GM12874 (cell line): ENCODE results near the gene LUM.

ENCODE experiments used
- TF ChIP-seq, protein P1 (sequence below): IDR thresholded peaks from 2 replicates; pipeline ENCODE4 v1.5.1; 2011; ENCODE audit warnings: low read depth, mild to moderate bottlenecking, control low read depth, low read length, moderate library complexity; ENCODE audit not compliant: insufficient read depth

Gene LUM, protein sequence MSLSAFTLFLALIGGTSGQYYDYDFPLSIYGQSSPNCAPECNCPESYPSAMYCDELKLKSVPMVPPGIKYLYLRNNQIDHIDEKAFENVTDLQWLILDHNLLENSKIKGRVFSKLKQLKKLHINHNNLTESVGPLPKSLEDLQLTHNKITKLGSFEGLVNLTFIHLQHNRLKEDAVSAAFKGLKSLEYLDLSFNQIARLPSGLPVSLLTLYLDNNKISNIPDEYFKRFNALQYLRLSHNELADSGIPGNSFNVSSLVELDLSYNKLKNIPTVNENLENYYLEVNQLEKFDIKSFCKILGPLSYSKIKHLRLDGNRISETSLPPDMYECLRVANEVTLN

DNA sequence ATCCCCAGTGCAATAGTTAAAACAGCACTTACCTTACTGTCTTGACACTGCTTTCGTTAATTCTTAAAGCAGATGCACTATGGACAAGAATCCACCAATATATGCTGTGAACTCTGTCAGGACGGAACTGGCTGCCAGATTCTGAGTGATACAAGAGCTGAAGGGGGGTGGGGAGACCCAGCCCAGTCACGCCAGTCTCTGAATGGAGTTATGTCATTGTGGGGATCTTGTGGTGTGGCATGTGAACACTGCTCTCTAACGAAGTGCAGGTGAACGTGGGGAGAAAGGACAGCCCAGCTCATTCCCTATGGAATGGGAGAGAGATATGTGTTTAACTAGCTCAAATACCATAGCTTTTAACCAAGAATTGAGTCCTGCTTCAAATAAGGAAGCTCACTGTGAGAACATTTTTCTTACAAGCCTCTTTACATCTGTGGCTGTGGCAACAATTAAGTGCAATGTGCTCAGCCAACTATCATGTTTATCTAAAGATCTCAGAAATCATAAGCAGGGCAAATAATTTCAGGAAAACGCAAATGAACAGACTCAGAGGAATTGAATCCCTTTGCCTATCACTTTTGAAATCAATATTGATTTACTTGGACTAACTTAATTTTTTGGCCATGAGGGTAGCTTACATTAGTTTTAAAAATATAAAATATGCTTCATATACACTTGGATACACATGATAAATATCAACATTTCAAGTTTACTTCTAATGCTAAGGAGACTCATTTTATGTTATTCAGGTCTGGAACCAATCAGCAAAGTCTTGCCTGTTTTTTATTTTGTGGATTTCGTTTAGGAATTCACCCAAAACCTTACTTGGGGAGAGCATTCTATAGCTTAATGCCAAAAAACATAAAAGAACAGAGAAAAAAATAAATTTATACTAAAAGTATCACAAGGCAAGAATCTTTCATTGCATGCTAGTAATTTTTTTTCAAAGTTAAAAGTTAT is at the start of gene LUM:
LUM (minus strand) TSS at position 129 of the 960 bp plus-strand sequence. CDS start 2,515 bp downstream, outside the sequence.
- TF ChIP-seq, protein P1, sequence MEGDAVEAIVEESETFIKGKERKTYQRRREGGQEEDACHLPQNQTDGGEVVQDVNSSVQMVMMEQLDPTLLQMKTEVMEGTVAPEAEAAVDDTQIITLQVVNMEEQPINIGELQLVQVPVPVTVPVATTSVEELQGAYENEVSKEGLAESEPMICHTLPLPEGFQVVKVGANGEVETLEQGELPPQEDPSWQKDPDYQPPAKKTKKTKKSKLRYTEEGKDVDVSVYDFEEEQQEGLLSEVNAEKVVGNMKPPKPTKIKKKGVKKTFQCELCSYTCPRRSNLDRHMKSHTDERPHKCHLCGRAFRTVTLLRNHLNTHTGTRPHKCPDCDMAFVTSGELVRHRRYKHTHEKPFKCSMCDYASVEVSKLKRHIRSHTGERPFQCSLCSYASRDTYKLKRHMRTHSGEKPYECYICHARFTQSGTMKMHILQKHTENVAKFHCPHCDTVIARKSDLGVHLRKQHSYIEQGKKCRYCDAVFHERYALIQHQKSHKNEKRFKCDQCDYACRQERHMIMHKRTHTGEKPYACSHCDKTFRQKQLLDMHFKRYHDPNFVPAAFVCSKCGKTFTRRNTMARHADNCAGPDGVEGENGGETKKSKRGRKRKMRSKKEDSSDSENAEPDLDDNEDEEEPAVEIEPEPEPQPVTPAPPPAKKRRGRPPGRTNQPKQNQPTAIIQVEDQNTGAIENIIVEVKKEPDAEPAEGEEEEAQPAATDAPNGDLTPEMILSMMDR = no peak

DNA sequence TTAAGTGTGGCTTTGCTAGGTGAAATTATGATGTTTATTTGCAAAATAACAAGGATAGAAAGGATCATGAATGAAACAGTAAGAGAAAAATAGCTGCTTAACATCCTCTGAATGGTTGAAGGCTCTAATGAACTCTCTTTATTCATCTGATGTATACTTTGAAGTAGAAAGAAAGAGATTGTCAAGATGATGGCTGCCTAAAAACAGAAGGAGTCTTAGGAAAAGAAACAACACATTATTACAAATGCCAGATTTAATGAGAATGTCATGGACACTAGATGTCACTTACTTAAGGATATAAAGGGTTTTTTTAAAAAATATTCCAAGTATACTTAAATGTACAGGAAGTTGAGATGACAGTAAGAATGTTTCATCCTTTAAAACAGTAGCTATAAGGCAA is 49.7 kb upstream of the LUM start:
- TF ChIP-seq, protein P1 = no peak

DNA sequence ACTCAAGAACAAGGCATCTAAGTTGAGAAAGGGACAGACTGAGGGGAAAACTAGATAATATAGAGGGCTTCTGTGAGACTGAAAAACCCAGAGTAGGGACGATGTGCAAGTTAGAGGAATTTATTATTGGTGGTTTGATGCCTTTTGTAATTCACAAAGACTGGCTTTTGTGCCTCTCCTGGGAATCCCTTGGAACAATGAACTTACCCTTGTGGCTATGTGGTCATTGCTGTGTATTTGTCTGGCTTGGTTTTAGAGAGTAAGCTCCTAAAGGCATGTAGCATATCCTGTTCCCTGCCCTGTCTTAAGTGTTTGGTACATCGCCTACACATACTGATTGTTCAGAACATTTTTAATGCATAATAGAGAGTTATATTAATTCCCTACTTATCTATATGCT is 44.7 kb upstream of the LUM start:
- TF ChIP-seq, protein P1 = no peak

DNA sequence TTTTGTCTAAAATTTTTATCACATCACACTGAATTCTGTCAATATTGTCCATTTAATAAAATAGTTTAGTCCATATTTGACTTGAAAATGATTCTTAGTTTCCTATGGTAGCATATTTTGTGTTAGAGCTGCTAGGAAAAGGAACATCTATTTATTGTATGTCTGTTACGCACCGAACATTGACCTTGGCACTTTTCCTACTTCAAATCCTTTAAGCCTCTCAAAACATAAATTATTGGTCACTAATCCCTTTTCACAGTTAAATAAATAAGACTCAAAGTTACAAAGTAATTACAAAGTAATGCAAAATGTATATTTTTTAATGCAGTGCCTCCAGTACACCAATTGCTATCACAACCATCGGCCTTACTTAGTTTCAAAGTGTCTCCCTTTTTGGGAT is 42.8 kb upstream of the LUM start:
- TF ChIP-seq, protein P1 = no peak

DNA sequence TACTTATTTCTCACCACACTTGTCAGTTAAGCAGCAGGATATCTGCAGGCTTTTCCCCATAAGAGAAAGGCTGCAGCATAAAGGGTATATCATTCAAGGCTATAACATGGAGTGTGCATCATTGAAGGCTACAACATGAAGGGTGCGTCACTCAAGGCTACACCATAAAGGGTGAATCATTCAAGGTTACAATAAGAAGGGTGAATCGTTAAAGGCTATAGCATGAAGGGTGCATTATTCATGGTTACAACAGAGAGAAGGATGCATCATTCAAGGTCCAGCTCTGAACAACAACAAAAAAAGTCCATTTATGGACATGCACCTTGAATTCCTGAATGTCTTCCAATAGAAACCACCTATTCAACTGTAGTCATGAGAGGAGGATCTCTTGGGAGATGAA is 32.8 kb upstream of the LUM start:
- TF ChIP-seq, protein P1 = no peak

DNA sequence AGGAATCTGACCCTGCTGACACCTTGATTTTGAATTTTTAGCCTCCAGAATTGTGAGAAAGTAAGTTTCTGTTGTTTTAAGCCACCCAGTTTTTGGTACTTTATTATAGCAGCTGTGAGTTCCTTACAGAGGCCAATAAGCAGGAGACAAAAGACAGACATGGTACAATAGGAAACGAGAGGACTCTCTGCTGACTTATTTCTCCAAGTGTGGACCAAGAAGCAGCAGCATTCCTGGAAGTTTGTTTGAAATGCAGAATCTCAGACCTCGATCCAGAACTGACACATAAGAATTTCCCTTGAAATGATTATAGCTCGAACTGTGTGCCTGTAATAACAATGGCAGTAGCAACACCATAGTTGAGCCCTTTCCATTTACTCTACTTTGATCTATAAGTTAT is 31.9 kb upstream of the LUM start:
- TF ChIP-seq, protein P1 = no peak

DNA sequence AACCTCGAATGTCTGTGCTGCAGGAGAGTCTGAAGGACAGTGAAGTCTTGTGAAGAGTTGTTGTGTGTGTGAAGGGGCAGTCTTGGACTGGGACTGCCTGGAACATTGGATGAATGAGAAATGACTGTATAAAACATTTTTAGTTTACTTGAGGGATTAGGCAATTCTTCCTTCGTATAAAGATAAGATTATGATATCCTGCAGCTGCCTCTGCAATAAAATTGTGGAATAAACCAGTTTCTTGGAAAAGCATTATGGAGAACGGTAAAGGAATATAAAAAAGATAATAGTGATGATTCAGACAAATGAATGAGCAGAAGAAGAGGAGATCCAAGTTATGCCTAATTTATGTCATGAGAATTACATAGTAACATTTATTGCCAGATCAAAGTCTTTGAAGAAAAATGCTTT is 30.9 kb upstream of the LUM start:
- TF ChIP-seq, protein P1 = no peak
